Measurements from ENCODE around the gene ARHGAP19.

Gene ARHGAP19

DNA sequence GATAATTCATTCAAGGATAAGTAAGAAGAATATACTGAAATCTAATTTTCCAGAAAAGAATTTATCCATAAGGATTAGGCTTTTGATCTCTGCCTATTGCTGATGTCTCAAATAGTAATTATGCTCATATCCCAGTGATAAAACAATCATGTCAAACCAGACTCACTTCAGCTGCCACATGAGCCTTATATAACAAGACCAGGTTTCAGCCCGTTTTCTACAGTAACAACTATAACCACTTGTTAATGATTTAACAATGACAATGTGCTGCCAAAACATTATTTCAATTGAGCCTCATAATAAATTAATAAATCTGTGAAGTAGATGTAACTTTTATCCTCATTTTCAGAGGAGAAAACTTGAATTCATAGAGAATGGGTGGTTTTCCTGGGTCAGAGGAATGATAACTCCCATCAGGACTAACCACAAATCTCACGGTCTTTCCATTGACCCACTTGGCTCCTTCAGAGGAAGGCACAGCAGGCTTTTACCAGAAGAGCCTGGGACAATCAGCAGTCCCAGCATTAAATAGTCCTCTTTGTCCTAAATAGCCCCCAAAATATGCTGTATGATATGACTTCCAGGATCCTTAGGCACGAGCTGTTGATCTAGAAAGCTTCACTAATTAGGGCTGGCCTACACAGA, 64.2 kb downstream of the ARHGAP19 start:
- no peak for DNase-seq

DNA sequence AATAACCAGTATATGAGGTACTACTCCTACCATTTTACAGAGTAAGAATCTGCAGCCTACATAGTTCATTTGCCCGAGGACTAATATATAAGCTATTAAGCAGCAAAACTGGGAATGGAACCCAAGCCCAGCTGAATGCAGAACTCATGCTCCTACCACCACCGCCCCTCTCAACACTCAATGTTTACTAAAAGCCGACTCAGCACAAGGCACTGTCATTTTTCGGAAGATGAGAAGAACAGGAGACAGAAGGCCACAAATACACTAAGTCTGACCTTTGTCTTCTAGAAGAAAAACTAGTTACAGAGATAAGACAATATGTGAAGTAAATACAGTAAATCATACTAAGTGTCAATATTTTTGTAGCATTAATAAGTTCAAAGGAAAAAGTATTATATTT, 66.0 kb downstream of the ARHGAP19 start:
- no peak for DNase-seq

DNA sequence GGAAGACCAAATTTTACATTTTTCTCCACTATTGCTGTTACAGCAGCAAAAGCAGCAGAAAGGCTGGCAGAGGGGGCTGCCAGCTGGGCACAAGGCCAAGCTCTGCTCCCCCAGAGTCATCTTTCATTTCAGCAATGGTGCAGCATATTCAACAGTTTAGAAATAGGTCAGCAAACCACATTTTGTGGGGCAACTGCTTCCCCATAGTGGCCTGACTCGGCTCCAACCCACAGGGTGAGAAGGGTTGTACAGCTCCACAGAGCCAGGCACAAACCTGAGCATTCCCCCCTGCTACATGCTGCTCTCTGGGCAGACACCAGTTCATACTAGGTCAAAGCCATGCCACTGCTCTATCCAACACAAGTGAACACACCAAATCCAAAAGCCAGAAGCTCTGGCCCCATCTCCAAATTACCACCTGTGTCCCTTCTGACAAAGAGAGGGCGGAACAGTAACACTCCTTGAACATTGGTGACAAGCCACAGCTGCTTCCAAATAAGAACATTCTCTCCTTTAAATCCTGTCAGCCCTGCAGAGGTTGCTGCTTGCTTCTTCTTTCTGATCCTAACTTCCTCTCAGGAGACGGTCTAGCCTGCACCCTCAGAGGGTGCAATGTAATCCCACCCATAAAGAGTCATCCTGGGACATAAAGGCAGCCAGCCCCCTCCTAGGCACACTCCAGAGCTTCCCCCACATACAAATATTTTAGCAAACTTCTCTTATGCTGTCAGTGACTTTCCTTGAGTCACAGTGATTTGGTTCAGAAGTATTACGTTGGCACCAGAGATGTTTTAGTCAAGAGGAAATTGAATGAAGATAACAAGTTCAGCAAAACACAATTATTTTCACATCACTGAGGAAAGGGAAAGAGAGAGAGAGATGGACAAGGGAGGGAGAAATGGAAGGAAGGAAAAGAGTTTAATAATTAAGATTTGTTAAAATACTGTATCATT, 67.7 kb downstream of the ARHGAP19 start:
- DNase-seq = no peak

DNA sequence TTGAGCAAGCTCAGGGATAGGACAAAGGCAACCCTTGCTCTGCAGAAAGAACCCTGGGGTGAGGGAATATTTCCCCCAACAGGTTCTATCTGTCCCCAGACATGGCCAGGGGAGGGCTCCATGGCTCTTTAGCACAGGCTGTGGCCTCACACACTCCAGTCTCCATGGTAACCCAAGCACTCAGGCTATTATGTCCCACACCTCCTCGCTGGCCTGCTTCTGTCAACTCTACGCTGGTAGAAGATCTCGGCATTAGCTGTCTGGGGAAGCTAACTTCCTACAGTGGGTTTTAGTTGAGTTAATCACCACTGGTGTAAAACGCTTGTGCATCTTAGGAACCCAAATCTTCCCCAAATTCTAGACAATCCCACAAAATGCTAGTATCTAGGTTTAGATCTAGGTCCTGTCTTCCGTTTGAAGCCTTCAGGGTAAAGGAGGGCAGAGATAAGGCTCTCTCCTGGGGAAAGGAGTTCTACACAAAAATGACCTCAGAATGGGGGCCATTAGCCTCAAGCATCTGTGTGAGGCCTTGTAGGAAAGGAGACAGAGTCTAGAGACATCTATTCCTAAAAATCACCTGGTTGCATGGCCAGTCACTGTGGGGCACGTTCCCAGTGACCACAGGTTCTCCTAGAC, 70.0 kb downstream of the ARHGAP19 start:
- DNase-seq = no peak

DNA sequence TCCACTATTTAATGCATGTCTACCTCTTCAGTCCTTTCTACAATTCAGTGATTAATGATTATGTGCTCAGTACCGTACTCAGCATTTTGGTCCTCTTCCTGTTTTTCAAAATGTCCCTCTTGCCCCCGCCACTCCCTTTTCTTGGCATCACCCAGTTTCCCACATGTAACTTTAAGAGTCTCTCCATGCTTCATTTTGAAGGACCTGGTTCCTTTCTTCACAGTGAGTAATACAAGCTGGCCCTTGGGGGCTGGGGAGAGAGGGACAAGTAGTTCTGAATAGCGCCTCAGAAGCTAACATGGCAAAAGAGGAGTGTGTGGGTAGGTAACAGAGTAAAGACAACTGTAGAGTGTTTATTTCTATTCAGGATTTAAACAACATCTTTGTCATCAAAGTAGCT, 72.1 kb downstream of the ARHGAP19 start:
- DNase-seq = no peak

DNA sequence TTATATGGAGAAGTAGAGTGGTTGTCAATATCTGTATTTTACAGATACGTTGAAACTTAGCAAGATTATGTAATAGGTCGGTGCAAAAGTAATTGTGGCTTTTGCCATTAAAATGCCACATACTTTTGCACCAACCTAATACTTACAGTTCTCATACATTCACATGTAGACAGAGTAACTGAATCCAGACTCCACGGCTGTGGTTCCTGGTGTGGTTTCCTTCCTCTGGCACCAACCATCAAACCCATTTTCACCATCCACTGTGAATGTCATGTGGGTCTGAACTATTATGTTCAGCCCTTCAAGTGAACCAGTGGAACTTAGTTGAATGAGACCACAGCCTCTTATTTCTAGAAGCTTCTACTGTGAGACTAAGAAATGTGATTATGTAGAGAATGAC, 75.1 kb downstream of the ARHGAP19 start:
- no peak for DNase-seq

DNA sequence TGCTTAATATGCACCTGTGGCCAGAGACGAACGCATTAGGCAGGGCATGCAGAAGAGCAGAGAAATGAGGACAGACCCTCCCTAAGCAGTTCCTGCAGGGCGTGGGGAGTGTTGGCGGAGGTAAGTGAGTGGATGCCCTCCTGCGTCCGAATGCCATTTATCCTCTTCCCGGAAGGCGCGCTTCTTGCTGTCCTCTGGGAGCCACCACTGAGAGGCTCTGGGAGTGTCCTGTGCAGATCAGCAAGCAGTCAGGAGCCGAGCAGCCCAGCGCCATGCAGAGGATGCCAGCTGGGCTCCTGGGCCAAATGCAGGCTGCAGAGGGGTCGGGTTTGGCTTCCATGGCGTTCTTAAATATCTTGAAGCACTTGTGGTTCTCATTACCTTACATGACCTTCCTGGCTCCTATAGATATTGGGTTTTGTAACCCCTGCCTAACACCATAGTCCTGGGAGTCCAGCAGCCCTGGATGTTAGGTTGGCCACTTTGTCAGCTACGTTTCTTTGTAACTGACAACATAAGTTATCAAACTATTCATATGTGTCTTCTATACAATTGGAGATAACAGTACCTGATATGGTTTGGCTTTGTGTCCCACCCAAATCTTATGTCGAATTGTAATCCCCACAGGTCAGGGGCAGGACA, 76.7 kb downstream of the ARHGAP19 start:
- DNase-seq = no peak

DNA sequence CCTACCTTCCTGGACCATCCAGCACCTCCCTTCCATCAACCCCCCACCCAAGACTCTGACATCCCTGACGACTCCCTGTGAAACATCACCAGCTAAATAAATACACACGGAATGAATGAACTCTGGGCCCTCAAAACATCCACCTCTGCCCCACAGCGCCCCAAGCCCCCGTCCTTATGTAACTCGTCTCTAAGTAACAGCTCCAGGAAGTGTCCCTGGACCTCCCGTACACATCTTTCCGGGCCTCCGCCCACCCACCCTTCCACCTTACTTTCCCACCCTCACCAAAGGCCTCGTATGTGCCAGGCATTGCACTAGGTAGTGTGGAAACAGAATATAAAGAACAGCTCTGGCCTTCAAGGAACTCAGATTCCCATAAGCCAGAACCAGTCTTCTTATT, 79.0 kb downstream of the ARHGAP19 start:
- no peak for DNase-seq

DNA sequence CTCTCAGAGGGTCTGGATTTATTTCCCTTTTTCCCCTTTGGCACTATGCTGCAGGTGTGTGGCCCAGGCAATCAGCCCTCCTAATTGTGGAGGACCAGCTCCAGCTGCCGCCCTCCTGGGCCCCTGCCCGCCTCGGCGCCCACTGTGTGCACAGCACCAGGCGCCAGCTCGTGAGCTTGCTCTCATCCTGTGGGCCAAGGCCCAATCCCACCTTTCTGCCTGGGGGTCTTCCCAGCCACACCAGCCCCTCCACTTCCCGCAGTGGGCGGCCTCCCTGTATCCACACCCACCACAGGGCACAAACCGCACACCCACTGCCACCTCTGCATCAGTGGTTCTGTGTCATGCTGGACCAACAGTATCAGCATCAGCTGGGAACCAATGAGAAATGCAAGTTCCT, 81.2 kb downstream of the ARHGAP19 start:
- DNase-seq = no peak

DNA sequence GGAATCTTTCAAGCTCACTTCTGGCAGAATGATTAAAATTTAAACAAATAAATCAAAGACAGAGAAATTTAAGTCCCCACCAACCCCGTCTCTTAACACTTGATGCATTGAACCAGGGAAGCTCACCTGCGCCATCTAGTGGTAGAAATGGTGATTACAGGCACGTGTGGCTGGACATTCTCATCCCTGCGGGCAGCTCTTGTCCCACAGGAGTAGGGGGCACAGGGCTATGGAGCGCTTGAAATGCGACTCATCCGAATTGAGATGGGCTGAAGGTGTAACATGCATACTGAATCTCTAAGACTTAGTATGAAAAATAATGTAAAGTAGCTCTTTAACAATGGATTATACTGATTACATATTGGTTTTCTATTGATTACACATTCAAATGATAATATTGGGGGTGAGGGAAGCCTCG, 81.9 kb downstream of the ARHGAP19 start:
- peak; percentile 73 for DNase-seq

DNA sequence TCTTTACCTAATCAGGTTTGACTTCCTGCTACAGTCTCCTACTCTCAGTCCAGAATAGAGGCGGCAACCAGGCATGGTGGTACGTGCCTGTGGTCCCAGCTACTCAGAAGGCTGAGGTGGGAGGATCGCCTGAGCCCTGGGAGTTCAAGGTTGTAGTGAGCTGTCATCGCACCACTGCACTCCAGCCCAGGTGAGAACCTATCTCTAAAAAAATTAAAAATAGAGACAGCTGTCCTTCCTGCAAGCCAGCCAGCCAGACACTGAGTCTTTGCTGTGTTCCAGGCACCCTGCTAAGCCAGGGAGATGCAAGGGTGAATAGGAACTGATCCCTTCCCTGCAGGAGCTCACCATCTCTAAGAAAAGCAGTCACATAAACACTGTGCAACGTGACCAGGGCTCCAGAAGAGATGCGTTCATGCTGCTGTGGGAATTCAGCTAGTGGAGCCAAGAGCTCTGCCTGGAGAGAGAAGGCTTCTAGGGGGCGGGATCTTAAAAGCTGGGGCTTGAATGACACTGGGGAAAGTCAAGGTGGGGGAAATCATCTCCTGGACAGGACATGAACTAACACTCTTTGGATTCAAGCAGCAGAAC, 84.6 kb downstream of the ARHGAP19 start:
- DNase-seq = no peak

DNA sequence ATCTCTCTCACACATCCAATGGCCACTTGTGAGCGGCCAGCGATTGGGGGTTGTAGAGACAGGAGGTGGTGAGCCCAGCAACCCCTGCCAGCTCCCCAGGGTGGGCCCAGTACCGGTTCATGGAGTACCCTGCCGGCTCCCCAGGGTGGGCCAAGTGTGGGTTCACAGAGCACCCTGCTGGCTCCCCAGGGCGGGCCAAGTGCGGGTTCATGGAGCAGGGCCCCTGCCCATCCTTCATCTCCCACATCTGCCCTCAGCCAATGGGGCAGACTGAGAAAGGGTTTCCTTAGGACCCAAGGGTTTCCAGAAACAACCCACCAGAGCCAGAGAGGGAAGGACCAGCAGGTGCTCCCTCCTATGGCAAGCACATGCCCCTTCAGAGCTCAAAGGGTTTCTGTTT, 85.3 kb downstream of the ARHGAP19 start:
- no peak for DNase-seq

DNA sequence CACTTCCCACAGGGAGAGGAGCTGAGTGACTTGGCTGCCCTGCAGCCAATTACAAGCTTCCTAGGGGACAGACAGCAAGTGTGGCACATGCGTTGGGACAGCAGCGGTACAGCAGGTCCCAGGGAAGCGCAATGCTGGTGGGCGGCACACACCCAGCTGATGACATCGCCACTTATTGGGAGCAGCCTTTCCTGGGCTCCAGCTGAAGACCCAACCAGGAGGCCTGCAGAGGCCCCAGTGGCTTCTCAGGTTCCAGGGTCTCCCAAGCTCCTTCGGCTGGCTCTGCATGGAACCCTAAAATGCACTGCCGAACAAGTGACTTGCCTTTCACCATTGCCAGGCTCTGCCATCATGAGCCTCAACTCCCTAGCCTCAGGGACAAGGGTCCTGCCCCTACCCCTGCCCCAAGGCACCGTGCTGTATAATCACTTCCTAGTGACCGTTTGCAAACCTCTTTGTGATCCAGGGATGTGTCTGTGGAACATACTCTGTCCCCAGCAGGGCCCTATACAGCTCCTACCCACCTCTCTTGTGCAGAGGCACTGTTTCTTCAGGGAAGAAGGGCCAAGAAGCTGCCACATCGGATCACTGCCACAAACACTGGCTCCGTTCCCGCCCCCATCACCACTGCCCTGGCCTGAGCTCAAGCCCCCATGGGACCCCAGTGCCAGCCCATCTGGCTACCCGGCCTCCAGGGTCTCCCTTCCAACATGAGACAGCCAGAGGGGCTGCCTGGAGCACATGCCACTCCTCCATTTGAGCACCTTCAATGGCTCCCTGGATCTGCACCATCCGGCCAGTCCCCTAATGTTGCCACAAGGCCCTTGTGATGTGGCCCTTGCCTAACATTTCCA, 87.4 kb downstream of the ARHGAP19 start:
- DNase-seq = no peak

DNA sequence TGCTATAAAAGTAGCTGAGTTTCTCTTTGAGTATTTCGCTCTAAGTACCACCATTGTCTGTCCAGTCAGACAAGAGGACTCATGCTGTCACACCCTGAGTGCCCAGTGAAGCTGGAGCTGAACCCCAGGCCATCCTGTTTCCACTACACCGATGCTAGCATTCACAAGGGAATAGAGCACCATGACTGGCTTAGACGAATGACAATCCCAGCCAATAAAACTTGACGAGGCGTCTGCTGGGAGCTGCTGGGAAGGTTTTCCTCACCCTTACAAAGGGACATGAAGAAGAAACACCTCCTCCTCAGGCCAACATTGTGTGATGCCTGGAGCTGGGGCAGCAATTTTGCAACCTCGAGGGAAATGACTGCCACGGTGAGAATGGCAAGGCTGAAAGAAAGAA, 89.2 kb downstream of the ARHGAP19 start:
- DNase-seq = no peak

DNA sequence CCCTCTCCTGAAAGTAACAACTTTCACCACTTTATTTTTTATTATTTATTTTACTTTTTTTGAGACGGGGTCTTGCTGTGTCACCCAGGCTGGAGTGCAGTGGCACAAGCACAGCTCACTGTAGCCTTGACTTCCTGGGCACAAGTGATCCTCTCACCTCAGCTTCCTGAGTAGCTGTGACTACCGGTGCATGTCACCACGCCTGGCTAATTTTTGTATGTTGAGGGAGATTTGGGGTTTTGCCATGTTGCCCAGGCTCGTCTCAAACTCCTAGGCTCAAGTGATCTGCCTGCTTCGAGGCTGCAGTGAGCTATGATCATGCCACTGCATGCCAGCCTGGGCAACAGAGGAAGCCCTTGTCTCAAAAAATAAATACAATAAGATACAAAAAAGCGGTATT, 91.8 kb downstream of the ARHGAP19 start:
- DNase-seq = no peak

DNA sequence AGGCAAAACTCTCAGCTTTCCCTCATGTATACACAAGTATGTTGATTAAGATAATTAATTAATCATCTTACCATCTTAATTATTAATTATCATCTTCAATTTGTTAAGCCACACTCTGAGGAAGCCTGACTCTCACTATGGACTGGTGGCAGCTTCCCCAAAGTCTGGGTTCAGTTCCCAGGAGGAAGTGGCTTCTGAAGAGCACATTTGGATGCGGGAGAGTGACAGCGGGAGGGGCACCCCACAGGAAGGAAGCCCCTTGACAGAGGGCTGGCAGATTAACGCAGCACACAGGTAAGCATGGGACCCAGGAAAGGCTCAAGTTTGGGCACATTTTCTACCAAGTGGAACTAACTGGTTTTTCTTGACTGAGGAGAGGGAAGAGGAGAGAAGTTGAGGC, 93.3 kb downstream of the ARHGAP19 start:
- DNase-seq = no peak

DNA sequence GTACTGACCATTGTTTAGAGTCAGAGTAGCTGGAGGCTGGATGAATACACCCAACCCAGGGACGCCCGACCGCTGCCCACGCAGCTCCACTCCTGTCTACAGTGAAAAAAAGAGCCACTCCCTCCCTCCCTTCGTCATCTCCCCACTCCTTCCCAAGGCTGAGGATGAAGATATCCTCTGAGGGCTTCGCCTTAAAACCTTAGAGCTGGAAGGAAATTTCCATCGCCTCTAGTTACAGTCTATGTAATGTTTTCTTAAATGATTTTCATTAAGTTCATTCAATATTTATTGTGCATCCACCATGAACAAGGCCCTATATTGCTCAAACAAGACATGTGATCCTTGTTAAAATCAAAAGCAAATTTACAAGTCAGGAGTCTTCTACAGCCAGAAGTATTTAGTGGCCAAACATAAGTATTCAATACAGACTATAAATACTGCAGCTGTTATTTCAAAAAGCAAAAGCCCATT, 95.4 kb downstream of the ARHGAP19 start:
- DNase-seq = no peak

DNA sequence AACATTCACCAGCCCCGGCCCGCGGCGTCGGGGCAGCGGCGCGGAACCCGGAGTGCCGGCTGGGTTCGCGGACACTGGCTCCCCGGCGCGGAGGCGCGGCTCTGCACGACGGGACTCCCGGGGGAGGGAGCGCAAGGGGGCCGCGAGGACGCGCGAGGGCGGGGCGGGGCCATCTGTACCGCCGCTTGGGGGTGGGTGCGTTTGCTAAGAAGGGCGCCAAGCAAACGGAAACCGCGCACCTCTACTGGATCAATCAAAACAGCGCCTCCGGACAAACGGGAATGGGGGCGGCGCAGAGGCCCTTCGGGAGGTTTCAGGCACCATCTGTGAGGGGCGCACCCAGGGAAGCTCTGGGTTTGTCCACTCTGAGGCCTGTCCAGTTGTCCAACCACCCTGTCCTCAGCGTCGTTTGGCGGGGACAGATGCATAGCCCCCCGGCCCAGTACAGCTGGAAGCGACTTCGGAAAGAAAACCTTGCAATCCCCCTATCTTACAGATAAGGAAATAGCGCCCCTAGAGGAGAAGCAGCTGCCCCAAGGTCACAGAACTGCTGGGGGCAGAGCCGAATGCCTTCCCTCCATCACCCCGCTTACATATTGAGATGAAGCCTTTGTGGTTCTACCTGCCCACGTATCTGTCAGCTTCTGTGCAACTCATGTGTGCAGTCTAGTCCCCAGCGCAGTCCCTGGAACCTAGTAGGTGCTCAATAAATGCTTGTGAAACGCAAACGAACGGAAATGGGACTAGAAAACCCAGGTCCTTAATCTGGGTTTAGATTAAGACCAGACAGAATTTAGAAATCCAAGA, 96.0 kb downstream of the ARHGAP19 start:
- peak; percentile 69 for DNase-seq

DNA sequence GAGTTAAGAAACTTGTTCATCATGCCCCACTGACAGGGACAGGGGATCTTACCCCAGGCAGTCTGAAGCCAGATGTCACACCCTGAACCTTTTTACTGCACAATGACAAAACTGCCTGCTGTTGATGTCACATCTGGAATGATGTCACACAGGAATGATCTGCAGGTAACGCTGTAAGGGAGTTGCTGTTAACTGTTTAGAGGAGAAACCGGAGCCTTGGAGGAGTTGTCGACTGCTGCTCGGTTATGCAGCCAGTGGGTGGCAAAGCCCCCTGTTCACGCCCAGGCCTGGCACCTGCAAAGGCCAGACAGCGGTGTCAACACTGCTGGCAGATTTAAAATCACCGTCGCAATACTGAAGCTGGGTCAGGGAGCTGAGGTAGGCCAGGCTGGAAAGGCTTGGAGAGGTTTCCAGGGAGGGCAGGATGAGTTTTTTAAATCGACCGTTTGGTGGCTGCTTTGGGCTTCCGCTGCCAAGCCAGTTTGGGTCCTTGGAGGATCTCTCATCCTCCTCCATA, 96.7 kb downstream of the ARHGAP19 start:
- no peak for DNase-seq

DNA sequence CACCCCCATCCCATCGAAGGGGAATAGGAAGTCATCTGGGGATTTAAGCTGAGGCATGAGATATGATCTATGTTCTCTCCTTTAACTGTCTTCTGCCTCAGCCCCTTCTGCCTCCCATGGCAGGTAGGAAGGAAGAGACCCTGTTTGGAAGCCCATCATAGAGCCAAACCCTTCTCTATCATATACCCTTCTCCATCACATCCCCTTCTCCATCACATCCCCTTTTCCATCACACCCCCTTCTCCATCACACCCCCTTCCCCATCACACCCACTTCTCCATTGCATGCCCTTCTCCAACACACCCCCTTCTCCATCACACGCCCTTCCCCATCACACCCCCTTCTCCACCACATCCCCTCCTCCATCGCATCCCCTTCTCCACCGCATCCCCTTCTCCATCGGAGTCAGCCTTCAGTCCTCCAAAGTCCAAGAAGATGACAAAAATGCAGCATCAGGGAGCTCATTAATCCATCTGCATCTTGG, 99.4 kb downstream of the ARHGAP19 start:
- no peak for DNase-seq

DNA sequence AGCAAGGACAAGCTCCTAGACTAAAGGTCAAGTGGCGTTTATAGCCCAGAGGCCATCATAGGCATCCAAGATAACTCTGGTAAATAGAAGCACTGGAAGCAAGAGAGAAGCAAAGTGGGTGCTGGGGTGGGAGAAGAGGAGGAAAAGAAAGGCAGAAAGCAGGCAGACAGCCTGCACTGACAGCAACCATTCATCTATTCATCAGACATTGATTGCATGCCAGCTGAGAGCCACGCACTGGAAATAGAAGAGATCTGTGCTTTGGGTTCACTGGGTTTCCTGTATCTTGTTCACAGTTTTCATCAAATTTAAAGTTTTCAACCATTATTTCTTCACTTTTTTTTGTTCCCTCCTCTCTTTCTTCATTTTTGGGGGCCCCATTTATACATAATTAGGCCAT, 102.0 kb downstream of the ARHGAP19 start:
- no peak for DNase-seq

All from activated T-cell treated with anti-CD3 and anti-CD28 coated beads, Interleukin-2, amount 50 U/mL, for 1 hour (primary cell).